HG02870 (cell line): ENCODE results near the gene PTGIR.
"Not testable (repeated sequence)": the region's sequence is repeated elsewhere in the genome, so short reads cannot be mapped to it uniquely, and the experiment has no call there.

Experiments used
- ATAC-seq: cut with Tn5 transposase; IDR thresholded peaks from one replicate; pipeline ENCODE4 v1.9.1; 2021; ENCODE audit warnings: mild to moderate bottlenecking, moderate library complexity; ENCODE audit not compliant: unreplicated experiment

The PTGIR gene

DNA sequence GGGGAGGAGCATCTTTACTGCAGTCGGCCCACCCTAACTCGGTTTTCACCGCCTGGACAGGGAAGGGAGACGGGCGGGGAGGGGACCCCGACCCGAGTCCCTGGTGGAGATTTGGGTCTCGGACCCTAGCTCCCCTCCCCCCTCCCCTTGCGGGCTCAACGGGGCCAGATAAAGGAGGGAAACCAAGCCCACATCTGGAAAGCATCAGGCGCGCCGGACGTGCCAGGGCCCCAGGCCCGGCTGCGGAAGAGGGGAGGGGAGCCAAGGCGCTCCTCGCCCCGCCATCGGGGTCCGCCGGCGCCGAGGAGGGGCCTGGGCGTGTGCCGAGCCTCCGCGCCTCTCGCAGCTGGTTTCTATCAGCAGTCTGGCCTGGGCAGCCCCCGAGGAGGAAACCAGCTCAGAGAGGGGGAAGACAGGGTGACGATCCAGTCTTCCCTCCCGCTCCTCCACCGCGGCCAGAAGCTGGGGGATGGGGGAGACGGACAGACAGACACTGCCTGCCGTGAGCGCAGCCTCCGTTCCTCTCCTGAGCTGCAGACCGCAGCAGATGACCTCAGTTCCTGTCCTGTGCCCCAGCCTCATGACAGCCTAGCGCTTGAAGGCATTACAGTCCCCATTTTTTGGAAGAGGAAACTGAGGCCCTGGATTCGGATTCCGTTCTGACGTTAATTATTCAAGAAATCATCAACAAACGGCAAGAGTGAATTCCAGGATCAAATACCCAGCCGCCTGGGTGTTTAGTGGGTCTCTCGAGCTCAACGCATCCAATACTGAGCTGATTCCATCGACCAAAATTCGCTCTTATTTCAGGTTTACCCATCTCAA, 14.7 kb upstream of the PTGIR start:
- ATAC-seq: no peak

- no peak for ATAC-seq
These were observed 12.3 kb upstream of the PTGIR start for GRCh38 chr19:46637224-46637623.

DNA sequence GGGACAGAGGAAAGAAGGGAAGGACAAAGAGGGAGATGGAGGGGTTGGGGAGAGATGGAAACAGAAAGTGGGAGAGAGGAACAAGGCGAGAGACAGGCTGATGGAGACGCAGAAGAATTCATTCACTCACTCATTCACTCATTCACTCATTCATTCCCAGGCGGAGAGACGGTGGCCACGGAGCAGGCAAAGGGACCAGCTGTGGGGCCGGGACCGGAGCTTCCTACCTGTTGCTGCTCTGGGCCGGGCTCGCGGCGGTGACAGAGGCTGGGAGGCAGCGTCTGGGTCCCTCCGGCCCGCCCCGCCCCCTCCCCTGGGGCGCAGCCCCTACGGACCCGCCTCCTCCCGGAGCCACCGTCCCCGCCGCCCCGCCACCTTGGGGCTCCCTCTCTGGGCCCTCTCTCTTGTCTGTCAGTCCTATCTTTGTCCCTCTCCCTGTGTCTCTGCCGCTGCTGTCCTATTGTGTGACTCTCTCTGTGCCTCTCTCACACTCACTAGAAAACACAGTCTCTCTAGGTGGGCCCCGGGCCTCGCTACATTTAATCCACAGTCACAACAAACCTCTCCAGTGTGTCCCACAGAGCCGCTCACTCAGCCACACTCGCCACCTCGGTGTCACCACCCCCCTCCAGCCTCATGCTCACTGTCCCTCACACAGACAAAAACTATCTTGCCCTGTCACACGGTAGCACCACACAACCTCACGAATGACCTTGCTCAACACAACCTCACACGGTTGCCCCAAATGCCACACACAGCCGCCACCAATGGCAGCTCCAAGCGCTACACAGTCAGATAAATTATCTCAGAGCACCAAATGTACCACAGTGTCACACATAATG, 11.3 kb upstream of the PTGIR start, which contains the start of gene GNG8:
TSS of gene GNG8 (minus strand) at position 283 of the 842 bp plus-strand sequence. CDS start 1,520 bp downstream, outside the sequence.
- ATAC-seq: no peak

DNA sequence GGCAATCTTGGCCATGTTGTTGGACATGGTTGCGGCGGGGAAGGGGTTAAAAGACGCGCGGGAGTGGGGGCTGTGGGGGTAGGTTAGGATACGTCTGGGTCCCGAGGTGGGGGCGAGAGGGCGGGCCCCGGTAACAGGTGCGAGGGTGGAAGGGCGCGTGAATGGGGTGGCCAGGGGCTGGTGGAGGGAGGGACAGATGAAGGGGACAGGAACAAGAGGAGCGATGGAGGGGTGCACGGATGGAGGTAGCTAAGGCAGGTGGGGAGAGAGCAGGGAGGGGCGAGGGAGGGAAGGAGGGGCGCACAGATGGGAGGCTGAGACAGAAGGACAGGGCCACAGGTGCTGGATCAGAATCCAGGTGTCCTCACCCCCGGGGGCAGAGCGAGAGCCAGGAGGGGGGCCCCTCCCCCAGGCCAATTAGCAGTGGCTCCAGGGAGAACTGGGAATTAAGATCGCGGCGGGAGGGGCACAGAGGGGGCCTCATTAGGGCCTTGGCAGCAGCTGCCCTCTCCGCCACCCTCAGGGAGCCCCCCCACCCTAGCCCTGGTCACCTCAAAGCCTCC, 9.8 kb upstream of the PTGIR start:
- ATAC-seq: no peak

DNA sequence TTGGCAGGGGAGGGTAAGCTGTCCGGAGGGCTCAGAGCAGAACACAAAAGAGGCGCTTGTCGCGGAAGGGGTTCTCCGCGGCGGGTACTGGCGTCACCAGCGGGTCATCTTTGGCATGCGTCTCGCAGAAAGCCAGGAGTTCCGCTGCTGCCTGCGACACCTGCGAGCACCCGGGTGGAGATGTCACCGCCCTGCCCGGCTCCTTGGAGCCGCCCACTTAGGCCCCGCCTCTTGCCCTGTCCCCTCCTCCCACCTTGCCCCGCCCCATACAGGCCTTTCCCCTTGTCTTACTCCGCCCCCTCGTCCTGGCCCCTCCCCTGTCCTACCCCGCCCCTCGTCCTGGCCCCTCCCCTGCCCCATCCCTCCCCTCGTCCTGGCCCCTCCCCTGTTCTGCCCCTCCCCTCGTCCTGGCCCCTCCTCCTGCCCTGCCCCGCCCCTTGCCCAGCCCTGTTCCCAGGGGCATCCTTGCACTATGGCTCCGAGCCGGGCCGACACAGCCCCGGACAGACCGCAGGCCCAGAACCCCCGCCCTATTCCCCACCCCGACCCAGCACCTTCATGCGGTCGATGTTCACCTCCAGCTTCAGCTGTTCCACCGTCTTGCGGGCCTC, 9.3 kb upstream of the PTGIR start:
- no peak for ATAC-seq

DNA sequence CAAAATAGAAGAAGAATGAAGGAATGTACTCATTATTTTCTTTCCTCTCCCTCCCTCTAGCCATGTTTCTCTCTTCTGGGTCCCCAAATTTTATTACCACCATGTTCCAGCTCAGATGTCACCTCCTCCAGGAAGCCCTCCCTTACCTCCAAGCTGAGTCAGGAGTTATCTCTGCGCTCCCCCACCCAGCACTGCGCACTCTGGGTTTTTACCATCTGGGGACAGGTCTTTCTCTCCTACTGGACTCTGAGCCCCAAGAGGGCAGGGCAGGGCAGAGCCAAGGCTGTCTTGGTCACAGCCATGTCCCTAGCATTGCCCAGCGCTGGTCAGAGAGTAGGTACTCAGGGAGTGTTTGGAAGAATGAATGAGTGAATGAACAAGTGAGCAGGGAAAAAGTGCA, 8.2 kb upstream of the PTGIR start:
- no peak for ATAC-seq

GRCh38 chr19:46631481-46631880, 6.6 kb upstream of the PTGIR start:
- ATAC-seq: no peak

DNA sequence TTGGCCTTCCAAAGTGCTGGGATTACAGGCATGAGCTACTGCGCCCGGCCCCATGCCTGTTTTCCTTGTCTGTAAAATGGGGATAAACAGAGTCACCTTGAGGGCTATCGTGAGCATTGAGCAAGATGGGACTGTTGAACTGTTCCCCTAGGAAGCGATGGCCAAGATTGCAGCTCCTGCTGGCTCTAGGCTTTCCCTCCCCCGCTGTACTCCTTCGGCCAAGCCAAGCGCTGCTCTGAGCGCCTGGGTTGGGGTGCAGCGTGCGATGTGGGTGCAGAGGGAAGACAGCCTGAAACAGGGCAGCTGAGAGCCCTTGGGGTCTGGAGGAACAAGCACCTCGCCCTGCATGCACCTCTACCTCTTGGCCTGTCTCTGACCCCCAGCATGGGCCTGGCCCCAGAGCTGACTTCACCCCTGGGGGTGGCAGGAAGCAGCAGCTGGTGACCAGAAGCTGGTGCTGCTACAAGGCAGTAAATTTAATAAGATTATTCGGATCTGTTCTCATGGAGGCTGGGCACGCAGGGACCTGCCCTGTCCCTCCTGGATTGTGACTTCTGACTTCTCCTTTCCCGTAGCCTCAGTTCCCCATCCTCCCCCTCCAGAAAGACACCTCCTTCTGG, 5.8 kb upstream of the PTGIR start:
- no peak for ATAC-seq

GRCh38 chr19:46629546-46630025, 4.7 kb upstream of the PTGIR start:
- no peak for ATAC-seq

- not testable (repeated sequence) for ATAC-seq
These were observed 4.1 kb upstream of the PTGIR start for GRCh38 chr19:46628970-46629369.

DNA sequence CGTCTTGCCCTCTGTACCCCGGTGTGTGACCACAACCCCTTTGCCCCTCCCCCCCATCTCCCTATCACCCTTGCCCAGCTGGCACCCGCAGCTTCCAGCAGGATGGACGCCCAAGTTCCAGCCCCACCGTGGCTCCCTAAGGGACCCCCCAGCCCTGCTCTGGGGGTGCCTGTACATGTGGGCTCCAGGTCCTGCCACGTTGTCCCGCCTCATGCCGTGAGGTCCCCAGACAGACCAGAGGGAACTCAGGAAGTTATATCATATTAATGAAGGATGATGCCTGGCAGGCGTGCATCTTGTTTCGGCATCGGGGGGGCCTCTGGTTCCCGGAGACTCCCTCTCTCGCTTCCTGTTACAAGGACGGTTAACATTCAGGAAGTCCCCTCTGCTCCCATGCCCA, 1.6 kb upstream of the PTGIR start:
- ATAC-seq: no peak

GRCh38 chr19:46625731-46626130, 842 bp upstream of the PTGIR start:
- no peak for ATAC-seq

DNA sequence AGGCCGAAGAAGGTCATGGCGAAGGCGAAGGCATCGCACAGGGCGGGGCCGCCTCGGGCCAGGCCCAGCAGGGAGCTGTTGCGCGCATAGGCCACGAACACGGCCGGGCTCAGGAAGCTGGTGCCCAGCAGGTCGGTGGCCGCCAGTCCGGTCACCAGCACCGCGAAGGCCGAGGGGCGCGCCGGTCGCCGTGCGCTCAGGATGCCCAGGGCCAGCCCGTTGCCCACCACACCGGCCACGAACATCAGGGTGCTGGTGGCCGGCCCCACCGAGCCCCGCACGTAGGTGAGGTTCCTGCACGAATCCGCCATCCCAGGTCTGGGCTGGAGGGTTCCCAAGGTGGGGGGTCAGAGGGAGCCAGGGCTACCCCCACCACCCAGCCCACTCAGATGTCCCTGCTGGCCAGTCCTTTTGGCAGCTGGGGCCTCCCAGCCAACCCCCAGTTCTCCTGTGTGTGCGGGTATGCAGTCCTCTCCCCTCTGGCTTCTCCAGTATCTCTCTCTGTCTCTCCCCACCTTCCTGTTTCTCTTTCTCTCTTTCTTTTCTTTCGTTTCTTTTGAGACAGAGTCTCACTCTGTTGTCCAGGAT, 880 bp downstream of the PTGIR start:
- ATAC-seq: no peak

DNA sequence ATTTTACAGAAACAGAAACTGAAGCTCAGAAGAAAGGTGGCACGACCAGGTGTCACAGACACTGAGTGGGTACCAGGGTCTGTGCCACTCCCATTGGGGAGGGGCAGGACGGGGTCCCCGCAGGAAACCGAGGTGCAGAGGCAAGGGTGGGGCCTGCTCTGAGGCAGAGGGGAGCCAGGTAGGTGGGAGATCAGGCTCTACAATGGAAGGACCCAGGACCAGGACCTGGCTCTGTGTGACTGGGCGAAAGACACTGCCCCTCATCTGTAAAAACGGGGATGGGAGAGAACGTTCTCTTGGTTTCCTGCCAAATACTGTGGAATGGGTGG, 2.8 kb downstream of the PTGIR start:
- no peak for ATAC-seq

DNA sequence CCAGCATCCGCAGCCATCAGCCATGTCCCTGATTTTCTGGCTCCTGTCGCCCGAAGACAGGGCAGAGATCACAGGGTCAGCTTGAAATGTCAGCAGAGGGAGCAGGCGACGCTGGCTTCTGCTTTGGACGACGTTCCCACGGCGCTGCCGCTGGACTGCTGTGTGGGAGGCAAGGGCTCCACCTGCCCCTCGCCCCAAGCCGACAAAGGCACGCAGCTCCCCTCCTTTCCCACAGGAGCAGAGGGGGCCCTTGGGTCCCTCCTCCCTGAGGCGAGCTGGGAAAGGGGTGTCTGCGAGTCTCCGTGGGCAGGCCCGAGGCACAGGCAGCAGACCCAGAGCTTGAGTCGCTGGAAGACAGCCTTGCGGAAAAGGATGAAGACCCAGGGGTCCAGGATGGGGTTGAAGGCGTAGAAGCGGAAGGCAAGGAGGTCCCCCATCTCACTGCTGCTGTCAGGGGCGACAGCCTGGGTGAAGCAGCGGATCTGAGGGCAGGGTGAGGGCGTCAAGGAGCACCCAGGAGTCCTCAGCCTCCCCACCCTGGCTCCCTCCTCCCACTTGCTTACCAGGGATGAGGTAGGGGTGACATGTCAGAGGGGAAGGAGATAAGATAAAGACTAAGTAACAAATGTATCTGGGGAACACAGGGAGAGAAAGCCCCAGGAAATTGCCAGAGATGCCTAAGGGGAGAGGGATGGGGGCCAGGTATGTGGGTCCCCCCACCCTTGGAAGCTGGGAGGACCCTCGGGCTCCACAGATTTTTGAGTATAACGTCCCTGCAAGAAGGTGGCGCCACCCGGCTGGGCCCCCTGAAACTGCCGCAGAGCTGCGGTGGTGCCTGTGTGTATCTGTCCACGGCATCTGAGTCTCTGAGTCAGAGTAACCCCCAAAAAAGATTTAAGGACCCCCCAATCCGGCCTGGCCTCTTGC, 3.4 kb downstream of the PTGIR start:
- ATAC-seq: no peak

DNA sequence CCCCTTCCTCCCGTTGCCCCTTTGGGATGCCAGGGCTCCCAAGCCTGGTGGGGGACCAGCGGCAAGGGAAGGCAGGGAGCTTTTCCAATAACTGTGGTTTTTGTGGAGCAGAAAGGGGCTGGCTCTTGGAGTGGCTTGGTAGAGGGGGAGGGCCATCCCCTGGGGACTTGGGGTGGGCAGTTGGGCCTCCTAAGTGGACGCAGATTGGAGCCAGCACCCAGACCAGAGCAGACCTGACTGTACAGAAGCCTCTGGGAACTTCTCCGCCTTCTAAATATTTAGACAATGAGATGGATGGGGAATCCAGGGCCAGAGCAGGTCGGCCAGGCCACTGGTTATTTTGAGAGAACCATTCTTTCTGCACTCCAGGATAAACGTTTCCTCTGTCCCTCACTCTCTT, 4.2 kb downstream of the PTGIR start:
- no peak for ATAC-seq

- ATAC-seq: no peak
These were observed 4.6 kb downstream of the PTGIR start for GRCh38 chr19:46620267-46620666.

DNA sequence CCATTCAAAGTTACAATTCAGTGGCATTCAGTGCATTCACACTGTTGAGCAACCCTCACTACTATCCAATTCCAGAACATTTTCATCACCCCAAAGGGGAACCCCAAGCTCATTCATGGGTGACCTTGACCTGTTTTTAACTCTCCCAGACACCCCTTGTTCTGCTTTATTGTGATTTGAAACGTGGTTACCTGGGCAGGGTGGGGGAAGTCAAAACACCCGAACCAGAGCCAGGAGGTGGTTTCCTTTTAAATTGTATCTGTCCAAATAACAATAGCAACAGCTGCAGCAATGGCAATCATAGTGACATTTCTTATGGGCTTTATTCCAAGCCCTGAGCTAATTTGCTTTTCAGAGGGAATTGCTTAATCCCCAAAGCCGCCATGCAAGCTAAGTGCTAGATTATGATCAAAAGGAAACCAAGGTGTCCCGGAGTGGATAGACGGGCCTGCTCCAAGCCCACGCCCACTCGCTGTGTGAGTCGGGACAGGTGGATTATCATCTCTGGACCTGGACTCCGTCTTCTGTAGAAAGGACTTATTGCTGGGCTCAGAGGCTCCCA, 6.1 kb downstream of the PTGIR start:
- ATAC-seq: no peak

DNA sequence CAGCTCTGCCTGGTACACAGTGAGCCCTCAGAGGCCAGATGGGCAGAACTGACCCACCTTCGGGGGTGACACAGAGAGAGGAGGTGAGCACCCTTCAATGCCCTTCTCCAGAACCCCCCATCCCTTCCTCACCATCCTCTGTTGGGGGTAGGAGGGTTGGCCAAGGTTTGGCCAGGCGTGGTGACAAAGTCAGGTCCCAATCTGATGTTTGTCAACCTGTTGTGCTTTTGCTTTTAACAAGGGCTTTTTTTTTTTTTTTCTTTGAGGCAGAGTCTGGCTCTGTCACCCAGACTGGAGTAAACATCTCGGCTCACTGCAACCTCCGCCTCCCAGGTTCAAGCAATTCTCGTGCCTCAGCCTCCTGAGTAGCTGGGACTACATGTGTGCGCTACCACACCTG, 7.3 kb downstream of the PTGIR start:
- no peak for ATAC-seq
